ENCODE data around the gene TMEFF1.

TMEFF1 gene

DNA sequence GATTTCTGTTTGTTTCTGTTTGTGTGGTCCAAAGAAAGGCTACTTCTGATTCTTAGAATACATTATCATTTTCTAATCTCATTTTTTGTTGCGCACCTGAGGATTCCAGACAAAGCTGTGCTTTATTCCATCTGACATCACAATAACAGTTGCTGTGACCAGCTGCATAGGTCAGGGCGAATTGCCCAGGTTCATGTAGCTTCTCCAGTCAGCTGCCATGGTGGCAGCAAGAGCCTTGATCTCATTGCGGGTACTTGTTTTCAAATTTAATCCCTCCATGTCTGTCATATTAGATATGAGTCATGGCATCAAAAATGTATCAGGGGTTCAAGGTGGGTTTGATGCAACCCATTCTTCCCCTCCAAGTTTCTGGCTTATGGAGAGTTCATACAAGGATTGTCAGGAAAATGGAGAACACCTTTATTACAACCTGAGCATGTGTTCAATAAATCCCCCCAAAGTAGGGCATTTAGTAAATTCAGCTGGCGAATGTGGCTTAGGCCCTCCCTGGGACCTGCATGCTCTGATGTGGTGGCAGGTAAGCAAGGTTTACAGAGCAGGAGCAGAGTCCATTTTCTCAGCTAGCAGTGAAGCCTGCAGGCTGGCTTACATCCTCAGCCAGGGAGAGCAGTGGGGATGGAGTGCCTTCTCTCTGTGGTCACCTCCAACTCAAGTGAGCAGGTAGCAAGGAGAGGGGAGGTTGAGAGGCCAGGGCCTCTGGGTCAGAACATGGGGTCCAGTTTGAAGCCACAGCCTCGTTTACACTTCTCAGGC, 118.9 kb downstream of the TMEFF1 start:
- in situ Hi-C loops (cut with MboI; ENCODE audit: low pct_unique_long_range_greater_than_20kb, low sequenced_read_pairs): no loop called here
- DNase-seq: no peak

DNA sequence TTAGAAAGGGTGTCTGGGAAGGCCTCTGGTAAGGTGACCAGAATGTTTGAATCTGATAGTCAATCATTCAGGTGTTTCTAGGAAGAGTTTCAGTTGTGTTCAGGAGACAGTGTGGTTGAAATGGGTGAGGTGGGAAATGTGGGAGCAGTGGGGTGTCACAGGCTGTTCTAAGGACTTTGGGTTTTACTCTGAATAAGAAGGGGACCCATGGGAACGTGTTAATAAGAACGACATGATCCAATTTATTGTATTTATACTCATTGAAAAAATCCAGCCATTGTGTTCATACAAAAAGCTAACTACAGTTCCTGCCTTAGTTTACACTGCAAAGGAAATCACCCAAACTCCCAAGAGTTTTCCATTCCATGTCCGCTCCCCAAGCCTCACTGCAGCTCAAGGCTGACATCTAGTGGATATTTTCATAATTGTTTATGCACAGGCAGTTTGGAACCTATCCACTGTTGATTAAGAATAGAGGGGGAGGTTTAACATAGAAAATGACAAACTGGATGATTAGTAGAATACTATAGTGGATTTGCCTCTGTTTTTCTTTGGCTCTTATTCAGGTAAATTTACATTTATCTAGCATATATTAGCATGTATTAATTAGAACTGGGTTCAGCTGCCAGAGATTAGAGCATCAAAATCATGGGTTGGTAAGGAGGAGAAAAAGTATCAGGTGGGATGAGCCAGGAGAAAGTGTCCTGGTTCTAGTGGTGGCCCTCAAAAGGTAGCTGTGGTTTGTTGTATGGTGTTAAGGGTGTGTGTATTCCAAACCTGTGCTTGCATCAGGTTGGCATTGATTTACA, 122.6 kb downstream of the TMEFF1 start:
- in situ Hi-C loops (cut with MboI; ENCODE audit: low pct_unique_long_range_greater_than_20kb, low sequenced_read_pairs): no loop called here
- DNase-seq: peak; percentile 75

DNA sequence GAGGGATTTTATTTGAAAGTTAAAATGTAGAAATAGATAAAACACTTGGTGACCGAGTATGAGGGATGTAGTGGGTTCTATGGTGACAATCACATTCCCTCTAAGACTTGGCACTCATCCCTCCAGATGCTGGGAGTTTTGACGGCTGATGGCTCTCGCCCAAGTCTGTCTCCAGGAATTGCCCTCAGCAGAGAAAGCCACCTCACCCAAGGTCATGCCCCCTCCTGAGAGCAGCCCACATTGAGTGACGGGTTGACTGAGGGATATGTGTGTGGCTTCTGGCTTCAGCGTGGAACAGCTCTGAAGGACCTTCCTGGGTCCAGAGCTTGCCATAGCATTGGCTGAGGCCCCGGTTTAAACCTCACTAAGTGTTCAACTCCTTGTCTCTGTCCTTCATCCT, 124.3 kb downstream of the TMEFF1 start:
- in situ Hi-C loops (cut with MboI; ENCODE audit: low pct_unique_long_range_greater_than_20kb, low sequenced_read_pairs): no loop called here
- DNase-seq: no peak

DNA sequence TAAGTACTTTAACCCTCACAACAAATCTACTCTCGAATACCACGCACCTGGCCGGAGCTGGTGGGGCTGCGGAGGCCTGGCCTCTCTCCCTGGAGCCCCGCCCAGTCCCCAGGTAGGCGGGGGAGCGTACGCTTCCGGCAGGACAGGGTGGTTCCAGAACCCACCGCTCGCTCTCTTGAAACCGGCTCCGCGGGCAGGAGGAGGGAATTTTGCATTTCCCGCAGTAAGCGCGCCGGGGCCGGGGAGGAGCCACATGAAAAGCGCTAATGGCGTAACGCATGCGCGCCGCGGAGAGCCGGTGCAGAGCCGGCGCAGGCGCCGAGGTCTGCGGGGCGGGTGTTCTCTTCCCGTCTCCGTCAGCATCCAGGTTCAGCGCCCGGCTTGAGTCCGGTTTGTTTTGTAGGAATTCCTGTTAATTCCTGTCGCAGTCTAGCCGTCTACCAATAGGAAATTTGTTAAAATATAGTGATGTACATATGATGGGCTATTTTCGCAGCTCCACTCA, 125.7 kb downstream of the TMEFF1 start:
- in situ Hi-C loops (cut with MboI; ENCODE audit: low pct_unique_long_range_greater_than_20kb, low sequenced_read_pairs): no loop called here
- DNase-seq: peak; percentile 81

- in situ Hi-C loops (cut with MboI; ENCODE audit: low pct_unique_long_range_greater_than_20kb, low sequenced_read_pairs): no loop called here
- DNase-seq: no peak
Measured at GRCh38 chr9:100600521-100601079, 127.7 kb downstream of the TMEFF1 start.

DNA sequence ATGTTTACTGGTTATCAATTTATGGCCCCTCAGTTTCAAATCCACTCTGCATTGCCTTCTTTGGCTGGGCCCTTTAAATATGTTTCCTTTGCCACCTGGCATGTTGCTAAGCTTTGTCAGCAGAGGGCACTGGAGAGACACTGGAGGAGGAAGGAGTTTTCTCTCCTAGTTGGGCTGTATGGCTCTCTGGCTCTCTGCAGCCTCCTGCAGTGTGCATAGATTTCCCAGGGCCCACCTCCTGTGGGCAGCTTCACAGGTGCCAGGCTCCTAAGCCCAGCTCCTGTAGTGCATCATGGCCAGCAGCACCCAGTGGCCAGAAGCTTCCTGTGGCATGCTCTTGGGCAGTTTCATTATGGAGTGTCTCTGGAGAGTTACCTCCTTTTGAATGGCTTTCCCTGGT, 128.3 kb downstream of the TMEFF1 start:
- in situ Hi-C loops (cut with MboI; ENCODE audit: low pct_unique_long_range_greater_than_20kb, low sequenced_read_pairs): no loop called here

GRCh38 chr9:100602342-100602801, 129.4 kb downstream of the TMEFF1 start:
- in situ Hi-C loops (cut with MboI; ENCODE audit: low pct_unique_long_range_greater_than_20kb, low sequenced_read_pairs): no loop called here
- peak; percentile 62 for DNase-seq

More for the DNA sequence above, 128.3 kb downstream of the TMEFF1 start:
- peak; percentile 70 for DNase-seq

DNA sequence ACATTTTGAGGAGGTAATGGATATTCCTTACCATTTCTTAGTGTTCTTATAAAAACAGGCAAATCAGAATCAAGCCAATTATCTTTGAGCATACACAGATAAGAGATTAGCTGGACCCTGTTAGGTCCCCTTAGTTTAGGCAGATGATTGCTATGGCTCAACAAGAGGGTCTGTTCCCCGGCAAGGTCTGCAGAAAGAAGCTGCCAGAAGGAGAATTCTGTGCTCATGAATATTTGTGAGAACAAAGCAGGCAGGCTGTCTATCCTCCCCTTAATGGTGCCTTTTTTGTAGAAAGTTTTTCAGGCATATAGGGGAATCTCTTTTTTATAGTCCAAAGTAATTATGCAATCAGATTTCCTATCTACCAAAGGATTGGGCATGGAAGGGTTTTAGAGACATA, 132.5 kb downstream of the TMEFF1 start:
- in situ Hi-C loops (cut with MboI; ENCODE audit: low pct_unique_long_range_greater_than_20kb, low sequenced_read_pairs): no loop called here
- no peak for DNase-seq

- no peak for DNase-seq
- in situ Hi-C loops (cut with MboI; ENCODE audit: low pct_unique_long_range_greater_than_20kb, low sequenced_read_pairs): no loop called here
Measured at GRCh38 chr9:100619194-100619593, 146.2 kb downstream of the TMEFF1 start.

- in situ Hi-C loops (cut with MboI; ENCODE audit: low pct_unique_long_range_greater_than_20kb, low sequenced_read_pairs): no loop called here
- no peak for DNase-seq
Measured at GRCh38 chr9:100619665-100620064, 146.7 kb downstream of the TMEFF1 start.

DNA sequence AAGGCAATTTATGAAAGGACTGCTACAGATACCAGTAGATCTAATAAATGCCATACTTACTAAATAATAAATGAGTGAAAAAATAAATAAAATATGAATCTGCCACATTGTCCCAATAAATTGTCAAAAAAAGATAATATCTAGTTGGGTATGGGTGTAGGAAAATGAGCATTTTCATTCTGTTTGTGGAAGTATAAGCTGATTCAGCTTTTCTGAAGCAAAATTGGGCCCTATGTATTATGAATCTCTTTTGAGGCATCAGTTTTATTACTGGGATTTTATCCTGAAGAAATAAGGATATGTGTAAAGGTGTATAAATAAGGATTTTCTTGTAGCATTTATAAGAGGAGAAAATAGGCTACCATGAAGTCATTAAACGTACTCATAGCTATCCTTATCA, 151.0 kb downstream of the TMEFF1 start:
- no peak for DNase-seq
- in situ Hi-C loops (cut with MboI; ENCODE audit: low pct_unique_long_range_greater_than_20kb, low sequenced_read_pairs): no loop called here

DNA sequence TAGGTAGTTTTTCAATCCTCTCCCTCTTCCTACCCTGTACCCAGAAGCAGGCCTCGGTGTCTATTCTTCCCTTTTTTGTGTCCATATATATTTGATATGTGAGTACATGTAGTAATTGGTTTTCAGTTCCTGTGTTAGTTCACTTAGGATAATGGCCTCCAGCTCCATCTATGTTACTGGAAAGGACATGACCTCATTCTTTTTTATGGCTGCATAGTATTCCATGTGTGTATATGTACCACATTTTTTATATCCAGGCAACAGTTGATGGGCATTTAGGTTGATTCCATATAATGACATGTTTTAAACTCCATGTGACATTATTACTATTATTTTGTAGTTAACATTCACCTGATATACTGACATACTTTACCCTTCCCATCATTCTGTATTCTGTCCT, 154.0 kb downstream of the TMEFF1 start:
- DNase-seq: no peak
- in situ Hi-C loops (cut with MboI; ENCODE audit: low pct_unique_long_range_greater_than_20kb, low sequenced_read_pairs): no loop called here
